Measurements from ENCODE around the gene POLD3. TPM values are rescaled to one million over a fixed set of nuclear protein-coding genes. Genes with fewer than 3 reads are reported as not detected.
"Not testable (repeated sequence)": the region's sequence is repeated elsewhere in the genome, so short reads cannot be mapped to it uniquely, and the experiment has no call there.

Gene POLD3
- total RNA-seq, 1 donor from 2014 or later = 7.8 TPM

DNA sequence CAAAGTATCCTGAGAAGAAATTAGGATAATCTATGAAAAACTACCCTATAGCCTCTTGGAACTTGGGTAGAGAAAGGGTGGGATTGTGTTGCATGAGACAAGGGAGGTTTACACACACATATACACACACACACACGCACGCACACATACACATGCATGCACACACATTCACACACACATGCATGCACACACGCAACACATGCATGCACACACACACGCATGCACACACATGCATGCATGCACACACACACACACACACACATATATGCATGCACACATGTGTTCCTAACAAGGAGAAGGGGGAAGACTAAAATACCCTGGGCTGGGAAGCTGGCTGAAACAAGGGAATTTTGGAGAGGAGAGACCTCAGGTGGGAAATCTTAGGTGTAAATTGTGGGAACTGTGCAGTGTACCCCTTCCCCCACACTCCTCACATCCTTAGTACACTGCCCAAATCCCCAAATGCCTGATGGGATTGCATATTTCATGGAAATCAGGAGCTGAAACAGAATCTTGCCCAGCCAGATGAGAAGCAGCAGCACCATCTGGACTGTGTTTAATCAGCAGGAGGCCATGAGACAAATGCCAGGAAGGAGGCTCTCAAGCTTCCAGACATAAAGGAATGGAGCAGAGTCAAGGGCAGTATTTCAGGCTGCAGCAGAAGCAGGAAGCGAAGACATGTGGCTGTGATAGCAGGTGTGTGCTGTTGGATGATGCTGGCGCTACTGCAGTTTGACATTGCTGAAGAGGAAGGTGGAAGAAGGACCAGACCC, 14.6 kb upstream of the POLD3 start:
- intact Hi-C loops (cut with DNase I) = no loop called here
- no peak for ATAC-seq

DNA sequence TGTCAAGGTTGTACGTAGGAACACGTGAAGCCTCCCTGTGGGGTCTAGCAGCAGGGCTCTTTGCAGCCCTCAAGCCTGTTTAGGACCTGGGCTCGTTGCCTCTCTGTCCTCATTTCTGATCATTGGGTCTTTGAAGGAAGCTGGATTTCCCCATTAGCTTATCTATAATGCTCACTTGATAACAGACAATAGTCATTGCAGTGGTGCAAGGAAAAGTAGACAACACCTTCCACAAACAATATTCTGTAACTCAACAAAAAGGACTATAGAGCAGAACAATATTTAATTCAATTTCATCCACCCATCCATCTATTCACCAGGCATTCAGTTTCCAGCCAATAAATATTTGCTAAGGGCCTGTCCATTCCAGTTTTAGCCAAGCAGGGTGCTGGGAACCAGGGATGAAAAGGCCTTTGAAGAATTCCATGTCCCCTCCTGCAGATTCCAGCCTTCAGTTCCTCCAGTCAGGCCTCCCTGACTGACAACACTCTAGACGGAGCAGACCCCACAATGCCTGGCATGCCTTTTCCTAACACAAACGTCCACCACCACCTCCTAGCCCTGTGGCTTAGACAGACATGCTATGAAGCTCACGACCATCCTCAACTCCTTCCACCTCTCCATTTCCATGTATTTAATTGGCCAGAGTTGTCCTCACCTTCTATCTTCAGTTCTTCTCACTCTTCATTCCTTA, 12.7 kb upstream of the POLD3 start:
- intact Hi-C loops (cut with DNase I) = no loop called here
- ATAC-seq (no peak), DNase-seq (ENCODE audit: missing footprints) (no peak)

More for the DNA sequence above, 14.6 kb upstream of the POLD3 start:
- no peak for DNase-seq (ENCODE audit: missing footprints)

DNA sequence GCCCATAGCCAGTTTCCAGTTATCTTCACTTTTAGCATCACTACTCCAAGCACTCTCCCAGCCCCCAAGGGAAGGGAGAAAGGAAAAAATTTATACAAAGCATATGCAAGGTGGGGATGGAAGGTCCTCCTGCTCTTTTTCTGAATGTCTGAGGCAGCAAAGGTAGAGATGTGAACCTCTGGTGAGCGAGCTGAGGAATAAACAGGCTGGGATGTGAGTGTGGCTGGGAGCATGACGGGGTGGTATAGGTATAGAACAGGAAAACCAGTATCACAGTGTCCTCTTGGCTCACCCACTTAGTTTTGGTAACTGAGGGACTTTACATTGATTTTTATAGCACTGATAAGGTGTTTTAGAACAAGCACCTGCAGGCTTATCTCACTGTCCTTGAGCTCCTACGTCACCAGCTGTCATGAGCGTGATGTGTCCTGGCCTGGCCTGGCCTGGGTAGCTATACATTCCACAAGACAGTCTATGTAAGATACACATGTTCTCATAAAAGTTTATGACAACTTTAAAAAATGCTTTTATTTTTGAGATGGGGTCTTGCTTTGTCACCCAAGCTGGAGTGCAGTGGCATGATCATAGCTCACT, 10.3 kb upstream of the POLD3 start:
- ATAC-seq = no peak
- no peak for DNase-seq (ENCODE audit: missing footprints)
- intact Hi-C loops (cut with DNase I) = no loop called here

DNA sequence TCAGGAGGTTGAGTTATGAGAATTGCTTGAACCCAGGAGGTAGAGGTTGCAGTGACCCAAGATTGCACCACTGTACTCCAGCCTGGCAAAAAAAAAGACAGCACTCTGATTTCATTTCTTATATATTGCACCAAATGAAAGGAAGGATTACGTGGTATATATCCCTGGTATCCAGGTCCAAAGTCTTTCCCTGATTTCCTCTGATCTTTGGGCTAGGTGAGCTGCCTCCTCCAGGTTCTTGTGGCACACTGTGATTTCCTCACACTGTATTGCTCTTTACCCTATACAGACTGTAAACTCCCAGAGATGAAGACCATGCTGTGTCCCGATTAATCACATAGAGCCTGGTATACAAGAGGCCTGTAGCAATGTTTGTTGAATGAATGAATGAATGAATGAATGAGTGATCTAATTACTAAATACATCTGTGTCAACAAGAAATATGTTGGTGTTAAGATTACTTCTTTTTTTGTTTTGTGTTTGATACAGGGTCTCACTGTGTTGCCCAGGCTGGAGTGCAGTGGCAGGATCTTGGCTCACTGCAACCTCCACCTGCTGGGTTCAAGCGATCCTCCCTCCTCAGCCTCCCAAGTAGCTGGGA, 9.3 kb upstream of the POLD3 start:
- DNase-seq (ENCODE audit: missing footprints) = no peak
- intact Hi-C loops (cut with DNase I) = no loop called here
- ATAC-seq = no peak

DNA sequence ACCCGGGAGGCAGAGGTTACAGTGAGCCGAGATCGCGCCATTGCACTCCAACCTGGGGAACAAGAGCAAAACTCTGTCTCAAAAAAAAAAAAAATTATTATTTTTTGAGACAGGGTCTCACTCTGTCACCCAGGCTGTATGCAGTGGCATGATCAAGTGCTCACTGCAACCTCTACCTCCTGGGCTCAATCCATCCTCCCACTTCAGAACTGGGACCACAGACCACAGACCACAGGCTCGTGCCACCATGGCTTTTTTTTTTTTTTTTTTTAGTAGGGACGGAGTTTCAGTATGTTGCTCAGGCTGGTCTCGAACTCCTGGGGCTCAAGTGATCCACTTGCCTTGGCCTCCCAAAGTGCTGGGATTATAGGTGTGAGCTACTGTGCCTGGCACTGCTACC, 1.9 kb upstream of the POLD3 start:
- DNase-seq (ENCODE audit: missing footprints); intact Hi-C loops (cut with DNase I): not testable (repeated sequence)

DNA sequence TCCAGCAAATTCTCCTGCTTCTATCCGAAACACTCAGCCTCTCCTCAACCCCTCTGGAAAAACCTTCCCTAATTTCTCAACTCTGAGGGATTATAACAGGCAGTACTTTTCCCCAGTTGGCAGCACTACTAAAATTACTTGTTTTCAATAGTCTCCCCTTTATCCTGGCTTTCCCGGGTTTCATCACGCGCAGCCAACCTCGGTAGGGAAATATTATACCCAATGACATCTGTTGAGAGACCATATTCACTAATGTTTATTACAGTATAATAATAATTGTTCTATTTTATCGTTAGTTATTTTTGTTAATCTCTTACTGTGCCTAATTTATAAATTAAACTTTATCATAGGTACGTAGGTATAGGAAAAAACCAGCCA, 330 bp upstream of the POLD3 start:
- intact Hi-C loops (cut with DNase I) = no loop called here
- no peak for DNase-seq (ENCODE audit: missing footprints)

More for the DNA sequence above, 1.9 kb upstream of the POLD3 start:
- not testable (repeated sequence) for ATAC-seq

DNA sequence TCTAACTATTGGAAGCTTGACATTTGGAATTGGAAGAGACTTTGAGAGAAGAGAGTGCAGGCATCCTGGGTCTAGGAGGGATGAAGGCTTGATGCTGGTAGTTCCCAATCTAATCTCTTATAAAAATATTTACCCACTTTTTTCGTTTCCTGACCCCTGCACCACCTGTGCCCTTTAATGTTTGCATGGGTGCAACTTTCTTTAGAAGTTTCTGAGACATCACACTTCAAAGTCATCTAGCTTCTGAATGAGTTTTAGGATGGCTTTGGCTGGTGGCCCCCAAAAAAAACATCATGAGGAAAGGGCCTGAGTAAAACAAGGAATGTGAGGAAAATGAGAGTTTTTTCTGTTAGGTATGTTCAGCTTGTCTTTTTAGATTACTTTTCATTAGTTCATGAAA, 1.1 kb downstream of the POLD3 start:
- intact Hi-C loops (cut with DNase I) = no loop called here
- ATAC-seq = no peak
- no peak for DNase-seq (ENCODE audit: missing footprints)

More for the DNA sequence above, 330 bp upstream of the POLD3 start:
- peak; percentile 5 for ATAC-seq

DNA sequence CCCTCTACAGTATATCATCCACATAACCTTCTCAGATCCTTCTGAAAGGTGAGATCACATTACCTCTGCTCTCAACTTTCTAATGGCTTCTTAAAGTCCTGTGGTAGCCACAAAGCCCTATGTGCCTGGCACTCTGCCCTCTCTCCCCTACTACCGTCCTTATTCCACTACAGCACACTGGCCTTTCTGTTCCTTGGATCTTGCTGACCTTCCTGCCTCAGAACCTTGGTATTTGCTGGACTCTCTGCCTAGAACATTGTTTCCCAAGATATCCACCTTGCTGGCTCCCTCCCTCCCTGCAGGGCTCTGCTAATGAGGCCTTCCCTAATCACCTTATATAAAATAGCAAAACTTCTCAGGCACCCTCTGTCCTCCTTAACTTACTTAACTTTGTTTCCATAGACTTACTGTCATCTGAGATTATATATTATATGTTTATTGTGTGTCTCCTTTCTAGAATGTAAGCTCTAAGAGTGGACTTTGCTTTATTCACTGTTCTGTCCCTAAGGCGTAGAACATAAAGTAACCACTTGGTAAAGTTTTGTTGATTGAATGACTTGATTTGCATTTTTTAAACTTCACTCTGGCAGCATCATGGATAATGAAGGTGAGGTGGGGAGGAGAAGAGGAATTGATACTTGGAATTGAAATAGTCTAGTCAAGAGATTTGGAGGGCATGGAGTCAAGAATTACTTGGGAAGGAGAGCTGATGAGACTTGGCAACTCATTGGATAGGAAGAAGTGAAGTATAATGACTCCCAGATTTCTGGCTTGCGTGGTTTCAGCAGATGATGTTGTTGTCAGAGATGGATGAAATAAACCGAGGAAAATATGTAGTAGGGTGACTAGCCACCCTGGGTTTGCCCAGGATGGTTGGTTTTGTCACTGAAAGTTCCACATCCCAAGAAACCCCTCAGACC, 10.5 kb downstream of the POLD3 start:
- intact Hi-C loops (cut with DNase I) = no loop called here
- no peak for ATAC-seq
- DNase-seq (ENCODE audit: missing footprints) = no peak

DNA sequence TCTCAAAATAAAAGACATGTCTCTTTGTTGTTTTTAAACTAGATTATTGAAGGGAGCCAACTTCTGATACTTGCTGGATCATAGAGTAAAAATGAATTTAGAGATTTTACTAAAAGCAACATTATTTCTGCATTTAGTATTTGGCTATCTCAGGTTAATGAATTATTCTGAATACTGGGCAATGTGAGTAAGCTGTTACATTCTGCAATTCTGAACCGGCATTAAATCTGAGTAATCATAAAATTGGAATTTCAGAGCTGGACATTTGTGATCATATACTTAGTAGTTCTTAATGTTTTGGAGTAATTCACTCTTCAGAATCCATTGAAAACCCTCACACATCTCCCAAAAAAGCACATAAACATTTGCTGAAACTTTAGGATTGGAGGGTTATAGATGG, 11.5 kb downstream of the POLD3 start:
- ATAC-seq (no peak), DNase-seq (ENCODE audit: missing footprints) (no peak)
- intact Hi-C loops (cut with DNase I) = no loop called here

DNA sequence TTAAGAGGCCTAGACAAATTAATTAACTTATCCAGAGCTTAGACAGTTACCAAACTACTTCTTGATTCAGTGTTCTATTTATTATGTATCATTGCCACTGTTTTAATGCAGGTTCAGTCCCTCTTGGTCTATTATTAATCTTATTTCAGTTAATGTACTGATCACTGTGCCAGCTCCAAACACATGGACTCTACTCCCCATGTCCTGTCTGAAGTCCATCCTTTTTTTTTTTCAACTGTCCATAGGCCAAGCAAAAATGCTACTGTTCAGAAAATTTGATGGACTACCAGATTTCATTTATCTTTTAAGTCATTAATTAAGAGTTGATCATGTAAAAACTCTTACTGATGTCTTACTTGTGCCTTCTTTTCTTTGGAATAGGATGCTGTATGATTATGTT, 11.9 kb downstream of the POLD3 start:
- intact Hi-C loops (cut with DNase I) = no loop called here
- no peak for DNase-seq (ENCODE audit: missing footprints)
- ATAC-seq = no peak

DNA sequence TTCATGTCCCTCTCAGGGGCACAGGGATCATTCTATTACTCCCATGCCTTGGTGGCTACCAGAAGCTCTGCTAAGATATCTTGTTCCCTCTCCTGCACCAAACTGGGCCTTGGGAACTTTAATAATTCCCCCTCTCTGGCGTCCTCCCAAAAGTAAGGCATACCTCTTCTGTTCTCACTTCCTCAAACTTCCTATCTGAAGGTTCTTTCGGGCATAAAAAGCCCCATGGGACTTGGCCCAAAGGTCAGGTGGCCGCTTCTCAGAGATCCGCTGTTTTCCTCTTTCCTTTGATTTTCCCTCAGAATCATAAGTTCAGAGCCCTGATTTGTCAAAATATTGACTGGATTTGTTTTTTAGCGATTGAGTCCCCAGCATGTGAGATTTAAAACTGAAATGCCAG, 13.0 kb downstream of the POLD3 start:
- intact Hi-C loops (cut with DNase I) = no loop called here
- no peak for ATAC-seq
- no peak for DNase-seq (ENCODE audit: missing footprints)

DNA sequence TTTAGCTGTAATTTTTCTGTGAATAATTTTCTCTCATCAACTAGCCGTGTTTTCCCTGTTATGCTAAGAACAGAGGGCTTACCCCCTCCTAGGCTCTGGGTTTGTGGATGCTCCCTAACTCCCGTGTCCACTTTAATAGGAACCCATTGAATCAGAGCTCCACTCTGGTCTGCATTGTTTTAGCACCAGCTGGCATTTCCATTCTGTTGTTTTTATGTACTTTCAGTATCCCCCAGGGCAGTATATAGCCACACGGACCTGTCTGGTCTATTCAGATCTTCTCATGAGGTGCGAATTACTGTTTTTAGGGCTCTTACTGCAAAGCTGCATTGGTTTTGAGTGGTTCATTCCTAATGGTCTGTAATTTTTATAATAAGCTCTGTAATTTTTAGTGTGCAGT, 16.0 kb downstream of the POLD3 start:
- DNase-seq (ENCODE audit: missing footprints) (no peak), ATAC-seq (no peak)
- intact Hi-C loops (cut with DNase I) = no loop called here

DNA sequence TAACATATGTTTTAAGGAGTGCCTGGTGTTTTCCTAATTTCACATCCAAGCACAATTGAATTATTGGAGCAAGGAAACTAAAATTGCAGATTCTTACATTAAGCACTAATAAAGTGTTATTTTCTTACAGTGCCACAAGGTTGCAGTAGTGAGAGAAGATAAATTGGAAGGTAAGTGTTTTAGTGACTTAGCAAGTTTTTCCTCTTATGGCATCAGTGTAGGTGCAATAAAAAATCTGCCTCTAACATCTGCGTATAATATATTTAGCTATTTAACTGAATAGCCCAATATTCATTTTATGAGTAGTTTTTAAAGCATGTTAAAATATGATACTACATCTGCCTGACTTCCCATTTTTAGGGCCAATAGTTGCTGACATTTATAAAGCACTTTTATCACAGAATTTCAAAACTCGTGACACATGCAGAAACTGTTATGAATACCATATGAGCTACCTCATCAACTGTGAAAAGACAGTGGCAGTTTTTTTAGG, 19.0 kb downstream of the POLD3 start:
- intact Hi-C loops (cut with DNase I) = loop anchor here (5.0 kb wide), 1 partner anchor 126 kb away; no protein-coding TSS in a partner anchor
- DNase-seq (ENCODE audit: missing footprints) (no peak), ATAC-seq (peak; percentile 31)

DNA sequence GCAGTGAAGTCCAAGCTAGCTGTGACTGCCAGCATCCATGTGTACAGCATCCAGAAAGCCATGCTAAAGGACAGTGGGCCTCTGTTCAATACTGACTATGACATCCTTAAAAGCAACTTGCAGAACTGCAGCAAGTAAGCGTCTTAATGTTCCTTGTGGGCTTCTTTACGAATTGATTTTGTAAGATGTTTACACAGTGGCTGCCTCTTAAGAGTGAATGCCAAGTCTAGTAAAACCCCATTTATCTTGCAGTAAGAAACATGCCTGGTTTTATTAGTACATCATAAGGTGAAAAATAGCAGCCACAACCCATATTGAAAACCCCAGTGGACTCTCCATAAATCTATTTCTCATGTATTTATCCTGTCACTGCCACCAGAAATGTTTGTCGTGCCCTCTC, 20.5 kb downstream of the POLD3 start:
- ATAC-seq (no peak), DNase-seq (ENCODE audit: missing footprints) (no peak)
- intact Hi-C loops (cut with DNase I) = loop anchor here (5.0 kb wide), 1 partner anchor 124 kb away; no protein-coding TSS in a partner anchor

DNA sequence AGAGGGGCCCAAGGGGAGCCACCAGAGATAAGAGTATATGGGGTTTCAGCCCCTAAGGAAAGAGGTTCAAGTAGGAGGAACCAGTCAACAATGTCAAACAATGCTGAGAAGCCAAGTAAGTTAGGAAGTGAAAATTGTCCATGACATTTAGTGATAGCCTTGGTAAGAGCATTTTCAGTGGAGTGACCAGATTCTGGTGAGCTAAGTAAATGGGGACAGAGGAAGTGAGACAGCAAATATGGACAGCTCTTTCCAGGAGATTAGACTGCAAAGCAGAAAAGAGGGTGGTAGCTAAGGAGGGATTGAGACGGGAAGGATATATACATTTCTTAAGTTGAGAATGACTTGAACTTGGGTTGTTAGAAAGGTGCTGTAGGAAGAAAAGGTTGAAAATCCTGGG, 22.9 kb downstream of the POLD3 start:
- DNase-seq (ENCODE audit: missing footprints) = no peak
- no peak for ATAC-seq
- intact Hi-C loops (cut with DNase I) = no loop called here

DNA sequence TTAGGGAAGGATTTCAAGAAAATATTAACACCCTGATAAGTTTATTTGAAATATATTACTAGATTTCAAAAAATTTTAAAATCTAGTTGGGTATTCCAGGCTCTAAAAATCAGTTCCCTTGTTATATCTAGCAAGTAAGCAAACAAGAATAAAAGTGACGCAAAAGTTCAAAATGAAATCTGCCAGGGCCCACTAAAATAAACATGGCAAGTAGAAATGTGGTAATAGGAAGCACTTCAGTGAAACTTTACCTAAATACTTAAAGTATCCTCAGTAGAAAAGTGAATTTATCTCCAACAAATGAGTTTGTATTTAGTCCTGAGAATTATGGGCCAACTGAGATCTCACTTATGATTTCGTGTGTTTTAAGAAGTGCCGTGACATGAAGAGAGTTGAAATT, 23.6 kb downstream of the POLD3 start:
- ATAC-seq (no peak), DNase-seq (ENCODE audit: missing footprints) (no peak)
- intact Hi-C loops (cut with DNase I) = no loop called here

DNA sequence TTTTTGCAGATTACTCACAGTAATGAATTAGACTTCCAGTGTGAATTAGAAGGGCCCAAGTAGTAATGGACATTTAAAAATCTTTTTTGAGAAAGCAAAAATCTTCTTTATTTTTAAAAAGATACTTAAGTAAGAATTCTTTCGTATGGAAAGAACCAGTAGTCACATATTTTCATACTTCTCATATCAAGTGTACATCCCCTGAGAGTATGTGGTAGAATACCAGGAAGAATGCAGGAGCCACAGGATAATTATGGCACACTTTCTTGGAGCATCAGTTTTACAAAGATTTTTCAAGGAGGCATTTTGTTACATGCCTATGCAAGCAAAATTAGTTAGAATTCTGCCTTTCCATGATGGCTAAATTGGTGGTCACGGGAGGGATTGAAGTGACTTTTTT, 28.1 kb downstream of the POLD3 start:
- intact Hi-C loops (cut with DNase I) = no loop called here
- no peak for ATAC-seq

DNA sequence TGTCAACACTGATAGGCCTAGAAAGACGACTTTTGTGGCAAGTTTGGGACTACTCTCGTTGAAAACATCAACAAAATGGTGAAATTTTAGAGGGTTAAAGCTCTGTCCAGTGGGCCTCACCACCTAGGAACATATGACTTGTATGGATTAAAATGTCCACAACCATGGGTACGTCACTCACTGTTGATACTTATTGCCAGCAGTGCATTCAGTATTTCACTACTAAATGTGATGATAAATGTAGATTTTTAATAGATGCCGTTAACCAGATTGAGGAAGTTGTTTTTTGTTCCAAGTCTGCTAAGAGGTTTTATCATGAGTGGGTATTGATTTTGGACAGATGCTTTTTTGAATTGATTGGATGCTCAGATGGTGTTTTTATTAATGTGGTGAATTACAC, 33.7 kb downstream of the POLD3 start:
- ATAC-seq = no peak
- intact Hi-C loops (cut with DNase I) = no loop called here
- no peak for DNase-seq (ENCODE audit: missing footprints)

More for the DNA sequence above, 28.1 kb downstream of the POLD3 start:
- DNase-seq (ENCODE audit: missing footprints) = no peak
